PC-9 (cell line): ENCODE results near the gene PTPN6.
A peak's percentile ranks its signal among the peaks of the same experiment; 100 is the strongest.

Source experiments
- CTCF ChIP-seq: fragments of 200-600 bp; sonication (generic); conservative IDR thresholded peaks from 2 replicates; pipeline ENCODE4 v1.6.1; 2017; ENCODE audit warnings: mixed run types, antibody characterized with exemption, mild to moderate bottlenecking, moderate library complexity
- EZH2 ChIP-seq: fragments of 200-600 bp; sonication (generic); IDR thresholded peaks from 2 replicates; pipeline ENCODE4 v1.8.0; 2017; ENCODE audit warnings: antibody characterized with exemption, low read depth

- TF ChIP-seq EZH2 (no peak), CTCF (peak; percentile 15; the same call in 1 of the 2 replicates)
Observed at GRCh38 chr12:6963016-6963731, 12.0 kb downstream of the PTPN6 start.
